ENCODE data around the gene TMEM117.
"Not testable (repeated sequence)": the region's sequence is repeated elsewhere in the genome, so short reads cannot be mapped to it uniquely, and the experiment has no call there.

Gene TMEM117

GRCh38 chr12:44025499-44025898, 189.6 kb downstream of the TMEM117 start:
- DNase-seq (ENCODE audit: low spot score), result no peak

DNA sequence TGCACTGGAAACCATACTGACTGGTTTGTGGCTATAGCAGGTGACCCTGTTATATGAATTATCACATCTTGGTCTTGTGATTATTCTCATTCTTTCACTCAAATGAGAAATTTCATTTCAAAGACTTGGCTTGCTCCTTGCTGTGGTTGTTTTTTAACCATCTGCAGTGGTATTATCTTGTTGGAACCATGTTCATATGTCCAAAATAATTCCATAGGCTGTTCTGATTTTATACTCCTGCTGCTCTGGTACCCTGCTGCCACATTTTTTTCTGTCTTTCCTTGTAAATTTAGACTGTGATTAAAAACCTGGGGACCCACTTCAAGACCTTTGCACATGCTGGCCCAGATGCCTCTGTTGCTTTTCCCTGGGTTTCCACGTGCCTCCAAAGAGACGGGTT, 190.2 kb downstream of the TMEM117 start:
- DNase-seq (ENCODE audit: low spot score), result no peak

DNA sequence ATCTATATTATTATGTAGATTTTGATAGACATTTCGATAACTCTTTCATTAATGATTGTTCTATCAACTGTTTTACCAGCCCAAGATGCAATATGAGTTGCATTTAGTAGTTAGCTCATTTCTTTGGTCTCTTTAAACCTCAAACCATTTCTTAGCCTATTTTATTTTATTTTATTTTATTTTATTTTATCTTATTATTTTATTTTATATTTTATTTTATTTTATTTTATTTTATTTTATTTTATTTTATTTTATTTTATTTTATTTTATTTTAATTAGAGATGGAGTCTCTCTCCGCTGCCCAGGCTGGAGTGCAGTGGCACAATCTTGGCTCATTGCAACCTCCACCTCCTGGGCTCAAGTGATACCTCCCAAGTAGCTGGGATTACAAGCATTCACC, 191.0 kb downstream of the TMEM117 start:
- not testable (repeated sequence) for DNase-seq (ENCODE audit: low spot score)

DNA sequence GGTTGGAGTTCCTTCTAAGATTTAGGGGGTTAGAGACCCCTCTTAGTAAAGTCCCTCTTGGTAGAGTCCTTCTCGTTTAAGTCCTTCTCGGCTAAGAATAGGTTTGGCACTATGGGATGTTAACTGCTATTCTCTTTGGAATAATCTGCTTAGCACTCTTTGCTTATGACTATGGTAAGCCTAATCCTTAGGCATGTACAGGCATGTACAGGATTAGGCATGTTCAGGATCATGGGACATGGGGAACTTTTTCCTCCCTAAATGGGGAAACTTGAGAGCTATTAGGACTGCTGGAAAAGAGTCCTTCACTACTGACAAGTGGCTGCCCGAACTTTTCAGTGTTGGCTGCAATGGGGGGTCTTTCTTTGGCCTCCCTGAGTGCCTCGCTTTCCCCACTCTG, 193.3 kb downstream of the TMEM117 start:
- DNase-seq (ENCODE audit: low spot score), result no peak

- DNase-seq (ENCODE audit: low spot score), result no peak
These were observed 195.7 kb downstream of the TMEM117 start for GRCh38 chr12:44031472-44032185.

- DNase-seq (ENCODE audit: low spot score), result no peak
These were observed 199.0 kb downstream of the TMEM117 start for GRCh38 chr12:44034906-44035305.

DNA sequence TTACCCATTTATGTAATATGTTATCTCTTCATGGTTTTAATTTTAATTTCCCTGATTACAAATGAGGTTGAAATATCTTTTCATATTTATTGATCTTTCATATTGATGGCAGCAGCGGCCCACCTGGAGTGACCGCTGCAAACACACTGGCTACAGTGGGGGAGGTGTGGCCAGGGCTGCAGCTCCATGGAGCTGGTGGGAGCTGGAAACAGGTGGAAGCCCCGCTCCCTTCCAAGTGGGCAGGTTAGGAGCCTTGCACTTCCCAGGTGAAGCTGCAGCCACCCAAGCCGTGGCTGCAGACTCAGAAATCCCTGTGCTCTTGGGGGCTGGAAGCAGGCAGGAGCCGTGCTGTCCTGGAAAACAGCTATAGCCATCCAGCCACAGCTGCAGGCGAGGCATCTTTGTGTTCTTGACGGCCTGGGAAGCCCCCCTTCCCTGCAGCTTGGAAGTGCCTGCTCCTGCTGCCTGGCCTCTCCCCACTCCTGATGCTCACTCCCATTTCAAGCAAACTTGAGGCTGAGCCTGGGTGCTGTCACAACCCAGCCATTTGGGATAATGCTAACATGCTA, 201.1 kb downstream of the TMEM117 start:
- DNase-seq (ENCODE audit: low spot score), result no peak

DNA sequence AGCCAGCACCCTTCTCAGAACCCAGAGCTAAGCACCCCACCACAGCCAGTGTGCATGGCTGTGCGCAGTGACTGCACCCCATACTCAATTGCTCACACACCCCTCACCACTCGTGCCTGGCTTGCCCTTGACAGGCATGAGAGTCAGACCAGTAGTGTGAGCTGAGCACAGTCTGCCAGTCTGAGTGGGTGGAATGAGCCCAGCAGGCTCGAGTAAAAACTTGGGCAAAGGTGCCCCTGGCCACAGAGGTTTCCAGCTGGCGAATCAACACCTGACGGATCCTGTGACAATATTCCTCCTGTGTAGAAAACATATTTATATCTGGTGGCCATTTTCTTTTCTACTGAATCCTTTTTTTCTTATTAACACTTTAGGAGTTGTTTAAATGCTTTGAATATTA, 202.5 kb downstream of the TMEM117 start:
- DNase-seq (ENCODE audit: low spot score), result no peak

GRCh38 chr12:44044491-44044890, 208.6 kb downstream of the TMEM117 start:
- not testable (repeated sequence) for DNase-seq (ENCODE audit: low spot score)

- DNase-seq (ENCODE audit: low spot score), result no peak
These were observed 211.0 kb downstream of the TMEM117 start for GRCh38 chr12:44046732-44047417.

GRCh38 chr12:44052554-44052953, 216.7 kb downstream of the TMEM117 start:
- DNase-seq (ENCODE audit: low spot score), result no peak

GRCh38 chr12:44053549-44054127, 217.8 kb downstream of the TMEM117 start:
- DNase-seq (ENCODE audit: low spot score), result peak; percentile 46

GRCh38 chr12:44054281-44054680, 218.4 kb downstream of the TMEM117 start:
- no peak for DNase-seq (ENCODE audit: low spot score)

DNA sequence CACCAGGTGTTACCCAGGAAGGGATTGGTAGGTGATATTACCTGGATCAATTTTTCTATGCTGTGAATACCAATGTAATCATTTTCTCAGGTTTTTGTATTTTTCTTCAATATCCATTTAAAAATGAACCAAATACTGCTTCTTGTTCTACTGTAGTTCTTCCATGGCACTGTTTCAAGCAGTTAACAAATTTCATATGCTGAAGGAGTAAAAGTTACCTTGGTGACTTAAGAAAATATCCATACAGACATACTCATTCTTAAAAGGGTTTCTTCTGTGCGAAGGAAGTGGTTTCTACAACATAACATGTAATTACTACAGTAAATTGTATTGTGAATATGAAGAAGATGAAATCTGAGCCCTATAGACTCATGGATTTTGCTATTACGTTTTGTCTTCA, 222.5 kb downstream of the TMEM117 start:
- DNase-seq (ENCODE audit: low spot score), result no peak

DNA sequence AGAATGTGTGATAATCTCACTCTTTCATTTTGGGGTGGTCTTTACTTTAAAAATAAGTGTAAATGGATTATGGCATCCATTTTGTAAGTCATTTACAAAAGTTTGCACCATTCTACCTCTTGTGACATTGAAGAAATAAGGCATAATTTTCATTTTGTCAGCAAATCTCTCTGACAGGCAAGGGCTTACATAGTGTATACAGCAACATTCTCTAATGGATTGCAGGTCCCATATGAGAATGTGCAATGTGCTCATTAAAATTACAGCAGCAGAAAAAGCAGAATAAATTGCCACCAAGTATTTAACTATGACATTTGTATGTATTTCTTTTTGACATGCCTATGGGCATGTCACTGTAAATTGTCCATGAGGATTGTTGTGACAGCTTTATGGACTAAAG, 223.6 kb downstream of the TMEM117 start:
- no peak for DNase-seq (ENCODE audit: low spot score)

- DNase-seq (ENCODE audit: low spot score), result no peak
These were observed 227.8 kb downstream of the TMEM117 start for GRCh38 chr12:44063671-44064070.

DNA sequence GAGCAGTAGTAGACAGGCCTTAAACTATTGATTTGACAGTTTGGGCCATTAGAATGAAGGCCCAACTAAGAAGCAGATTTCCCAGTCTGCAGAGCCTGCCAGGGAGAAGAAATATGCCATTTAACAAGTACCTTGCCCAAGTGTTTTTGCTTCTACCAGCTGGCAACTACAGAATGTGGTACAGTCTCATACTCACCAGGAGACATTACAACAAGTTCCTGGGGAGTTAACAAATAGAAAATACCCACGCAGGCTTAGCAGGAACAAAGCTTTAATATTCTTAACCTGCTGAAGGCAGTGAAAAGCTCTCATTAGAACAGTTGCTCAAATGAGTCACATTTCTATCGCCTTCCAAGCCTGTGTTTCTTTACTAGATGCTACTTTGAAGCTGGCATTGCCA, 241.0 kb downstream of the TMEM117 start:
- DNase-seq (ENCODE audit: low spot score), result no peak

DNA sequence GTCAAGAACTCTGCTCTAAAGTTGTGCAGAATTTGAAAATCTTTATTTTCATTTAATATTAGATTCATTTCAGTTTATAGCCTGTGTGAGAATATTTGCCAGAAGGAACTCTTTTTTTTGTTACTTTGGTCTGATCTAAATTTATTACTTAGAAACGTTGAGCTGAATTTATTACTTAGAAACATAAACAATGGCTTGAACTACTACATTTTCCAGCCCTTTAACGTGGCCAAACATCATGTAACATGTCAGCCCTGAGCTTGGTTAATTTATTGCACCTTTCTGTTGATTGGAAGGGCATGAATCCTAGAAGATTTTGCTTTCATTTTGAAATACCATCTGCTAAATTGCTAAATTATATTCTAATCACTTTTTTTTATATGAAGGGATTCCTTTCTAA, 241.4 kb downstream of the TMEM117 start:
- no peak for DNase-seq (ENCODE audit: low spot score)

GRCh38 chr12:44078273-44078672, 242.4 kb downstream of the TMEM117 start:
- no peak for DNase-seq (ENCODE audit: low spot score)

DNA sequence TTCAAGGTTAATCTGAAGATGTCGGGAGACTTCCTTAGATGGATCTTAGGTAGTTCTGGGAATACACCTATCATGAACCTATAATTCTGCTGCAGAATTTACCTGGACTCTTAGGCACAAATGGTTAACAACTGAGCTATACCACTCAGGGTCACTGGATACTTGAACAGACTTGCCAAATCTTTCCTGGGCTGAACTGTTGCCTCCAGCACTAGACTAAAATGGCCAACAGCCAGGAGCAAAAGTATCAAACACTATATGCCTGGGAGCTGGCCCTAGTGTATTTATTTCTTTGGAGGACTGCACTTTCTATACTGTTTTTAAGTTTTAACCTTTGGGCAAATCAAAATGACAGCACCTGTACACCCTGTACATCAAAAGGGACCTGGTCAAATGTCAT, 252.8 kb downstream of the TMEM117 start:
- DNase-seq (ENCODE audit: low spot score), result no peak

- DNase-seq (ENCODE audit: low spot score), result no peak
These were observed 256.2 kb downstream of the TMEM117 start for GRCh38 chr12:44091948-44092606.

GRCh38 chr12:44098786-44099185, 262.9 kb downstream of the TMEM117 start:
- DNase-seq (ENCODE audit: low spot score), result no peak

GRCh38 chr12:44099486-44099885, 263.6 kb downstream of the TMEM117 start:
- DNase-seq (ENCODE audit: low spot score), result no peak
